HepG2 (cell line): ENCODE data around the gene FNDC3B. TPM values are rescaled to one million over a fixed set of nuclear protein-coding genes. Genes with fewer than 3 reads are reported as not detected.

Experiments used
- CEBPB ChIP-seq: IDR thresholded peaks from 2 replicates; pipeline ENCODE4 v1.6.1; 2011; ENCODE audit warnings: low read depth, low read length, improper control_type of control experiment, borderline replicate concordance
- CREB1 ChIP-seq, 2 experiments: fragments of 450-650 bp in 1 of 2; IDR thresholded peaks; 2 replicates each; pipeline ENCODE4 v1.6.1; 2016 to 2017; ENCODE audit warnings: control low read depth in 1 of 2, mild to moderate bottlenecking in 1 of 2, missing compliant biosample characterization in 1 of 2, missing genetic modification characterization in 1 of 2
- FOXJ3 ChIP-seq: sonication (generic); formaldehyde crosslinking; IDR thresholded peaks from 2 replicates; pipeline ENCODE4 v1.4.0; 2020; ENCODE audit warnings: missing genetic modification reagents, mild to moderate bottlenecking, borderline replicate concordance
- GATA4 ChIP-seq: sonication (generic); IDR thresholded peaks from 2 replicates; pipeline ENCODE4 v1.6.1; 2016; ENCODE audit warnings: antibody characterized with exemption, low read depth, borderline replicate concordance
- GFI1 ChIP-seq: sonication (generic); formaldehyde crosslinking; IDR thresholded peaks from 2 replicates; pipeline ENCODE4 v1.5.0; 2020; ENCODE audit warnings: missing genetic modification reagents, mild to moderate bottlenecking, borderline replicate concordance
- LCORL ChIP-seq, 2 experiments: fragments of 450-650 bp in 1 of 2; sonication (generic) in 1 of 2; formaldehyde crosslinking in 1 of 2; IDR thresholded peaks; 2 replicates each; pipeline versions ENCODE4 v1.5.0 to v1.6.1; 2017 to 2020; ENCODE audit warnings: antibody characterized with exemption in 1 of 2, missing genetic modification reagents in 1 of 2
- NFKB2 ChIP-seq: sonication (generic); formaldehyde crosslinking; IDR thresholded peaks from 2 replicates; pipeline ENCODE4 v1.4.0; 2020; ENCODE audit warnings: missing genetic modification reagents, borderline replicate concordance
- ONECUT2 ChIP-seq: sonication (generic); formaldehyde crosslinking; IDR thresholded peaks from 2 replicates; pipeline ENCODE4 v1.4.0; 2020; ENCODE audit warnings: missing genetic modification reagents
- RCOR2 ChIP-seq: IDR thresholded peaks from 2 replicates; pipeline ENCODE4 v1.6.1; 2016; ENCODE audit warnings: missing biosample characterization, missing genetic modification reagents
- SNAPC2 ChIP-seq: sonication (generic); formaldehyde crosslinking; IDR thresholded peaks from 2 replicates; pipeline ENCODE4 v1.8.1; 2022; ENCODE audit warnings: mild to moderate bottlenecking, missing genetic modification reagents
- SOX6 ChIP-seq, 2 experiments: fragments of 450-650 bp in 1 of 2; sonication (generic) in 1 of 2; formaldehyde crosslinking in 1 of 2; IDR thresholded peaks; 2 replicates each; pipeline versions ENCODE4 v1.4.0 to v1.6.1; 2017 to 2020; ENCODE audit warnings: antibody characterized with exemption in 1 of 2, mild to moderate bottlenecking in 1 of 2, missing genetic modification reagents in 1 of 2
- ZKSCAN8 ChIP-seq: IDR thresholded peaks from 2 replicates; pipeline ENCODE4 v1.6.1; 2016; ENCODE audit warnings: borderline replicate concordance, missing genetic modification reagents, missing compliant biosample characterization
- ZNF12 ChIP-seq: sonication (generic); formaldehyde crosslinking; IDR thresholded peaks from 2 replicates; pipeline ENCODE4 v1.5.0; 2020; ENCODE audit warnings: missing genetic modification reagents
- ZNF160 ChIP-seq: sonication (generic); formaldehyde crosslinking; IDR thresholded peaks from 2 replicates; pipeline ENCODE4 v1.8.0; 2022; ENCODE audit warnings: mild to moderate bottlenecking, inconsistent platforms, missing genetic modification reagents
- ZNF253 ChIP-seq: sonication (generic); formaldehyde crosslinking; IDR thresholded peaks from 2 replicates; pipeline ENCODE4 v1.8.0; 2022; ENCODE audit warnings: mild to moderate bottlenecking, missing genetic modification reagents, borderline replicate concordance
- ZNF501 ChIP-seq: sonication (generic); formaldehyde crosslinking; IDR thresholded peaks from 2 replicates; pipeline ENCODE4 v1.5.1; 2020; ENCODE audit warnings: mild to moderate bottlenecking, moderate library complexity, missing genetic modification reagents
- polyA plus RNA-seq, 8 experiments: library from polyadenylated mRNA; depleted of rRNA in 3 of 8; stranded (reverse) in 7 of 8; unstranded in 1 of 8; fragments of >200 nt; fragmentation: Illumina TruSeq in 4 of 8; extraction: Trizol in 4 of 8; gene quantifications; 2 replicates each; pipeline versions ENCODE4 v1.2.1 to v1.2.3, GENCODE V29; 2011 to 2016; ENCODE audit warnings: low read depth in 4 of 8, missing spikeins in 1 of 8, mixed read lengths in 1 of 8; ENCODE audit not compliant: insufficient read depth in 1 of 8
- total RNA-seq, 5 experiments: library from RNA; depleted of rRNA; stranded (reverse); fragments of >200 nt; fragmentation: Illumina TruSeq; extraction: Trizol; gene quantifications; 2 replicates each; pipeline ENCODE4 v1.2.3, GENCODE V29; 2016; ENCODE audit warnings: low read depth in 1 of 5
- TF ChIP-seq, protein P1 (sequence below): sonication (generic); formaldehyde crosslinking; IDR thresholded peaks from 2 replicates; pipeline ENCODE4 v1.5.1; 2020; ENCODE audit warnings: missing genetic modification reagents, mild to moderate bottlenecking, borderline replicate concordance
- TF ChIP-seq, protein P2 (sequence below): IDR thresholded peaks from 2 replicates; pipeline ENCODE4 v1.6.1; 2016; ENCODE audit warnings: low read depth, control low read depth
- TF ChIP-seq, protein P3 (sequence below): sonication (generic); formaldehyde crosslinking; IDR thresholded peaks from 2 replicates; pipeline ENCODE4 v1.4.0; 2020; ENCODE audit warnings: missing genetic modification reagents
- TF ChIP-seq, protein P4 (sequence below): sonication (generic); formaldehyde crosslinking; IDR thresholded peaks from 2 replicates; pipeline ENCODE4 v1.9.0; 2021; ENCODE audit warnings: missing genetic modification reagents, mild to moderate bottlenecking, borderline replicate concordance

FNDC3B gene
- total and polyA plus RNA-seq, 2 of the 13 experiments (the other 11 are each of a cell fraction or from before 2014, with no cell fraction given): 74.8 to 103 TPM

DNA sequence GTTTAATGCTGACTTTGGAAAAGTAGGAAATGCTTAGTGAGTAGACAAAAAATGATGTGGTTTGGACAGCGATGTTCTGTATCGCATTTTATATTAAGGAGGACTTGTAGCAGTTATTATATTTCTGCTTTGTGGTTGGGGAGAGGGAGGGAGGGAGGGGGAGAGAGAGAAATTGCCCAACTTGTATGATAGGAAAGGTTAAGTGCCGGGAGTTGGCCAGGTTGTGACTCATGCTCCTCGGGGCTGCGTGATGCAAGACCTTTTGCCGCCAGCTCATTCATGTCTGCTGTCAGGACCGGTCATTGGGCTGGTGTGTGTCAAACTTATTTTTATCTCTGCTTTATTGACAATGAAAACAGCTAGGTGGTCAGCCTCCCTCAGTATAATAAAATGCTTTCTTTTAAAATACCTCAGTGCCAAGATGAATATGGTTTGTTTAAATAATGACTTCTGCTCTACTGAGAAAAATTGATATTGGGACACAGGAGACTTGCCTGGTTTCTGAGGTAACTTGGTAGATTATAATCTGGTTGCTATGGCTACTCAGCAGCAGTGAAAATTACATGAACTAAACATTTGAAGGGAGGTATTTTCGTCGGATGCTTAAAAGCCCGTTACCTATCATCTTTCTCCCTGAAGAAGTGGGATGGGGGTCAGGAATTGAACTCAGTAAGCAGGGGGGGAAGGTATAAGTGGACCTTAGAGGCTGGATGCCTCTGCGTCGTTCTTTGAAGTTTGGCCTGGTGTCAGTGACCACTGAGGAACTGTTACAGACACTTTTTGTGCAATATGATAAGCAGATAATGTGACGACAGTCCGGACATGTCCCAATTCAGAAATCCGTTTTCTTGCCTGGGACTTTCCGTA, 90.7 kb downstream of the FNDC3B start (continued):
- TF ChIP-seq, protein P1, sequence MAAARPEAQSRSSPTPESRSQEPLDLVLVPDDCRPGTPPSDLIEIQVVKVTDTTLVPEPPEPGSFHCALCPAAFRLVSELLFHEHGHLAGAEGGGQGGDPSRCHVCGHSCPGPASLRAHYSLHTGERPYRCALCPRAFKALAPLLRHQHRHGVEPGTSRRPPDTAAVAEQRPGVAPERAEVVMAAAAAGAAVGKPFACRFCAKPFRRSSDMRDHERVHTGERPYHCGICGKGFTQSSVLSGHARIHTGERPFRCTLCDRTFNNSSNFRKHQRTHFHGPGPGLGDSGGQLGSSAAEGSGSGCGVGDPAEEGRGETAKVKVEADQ: no peak
- TF ChIP-seq RCOR2 (CRISPR knock-in tag) (peak; percentile 18; the same call in 1 of the 2 replicates), GATA4 (peak; percentile 84), SNAPC2 (no peak; the same call in 1 of the 2 replicates), ZNF12 (CRISPR knock-in tag) (0 out of 2 replicates have a peak, but pooled peaks have one; percentile 34), LCORL (IDR thresholded peaks at IDR 0.05) (no peak), LCORL (CRISPR knock-in tag; IDR thresholded peaks at IDR 0.05) (peak; percentile 40), NFKB2 (no peak), ZNF253 (no peak), CEBPB (peak; percentile 97), ZNF160 (CRISPR knock-in tag) (no peak), SOX6 (IDR thresholded peaks at IDR 0.05) (no peak), SOX6 (CRISPR knock-in tag; IDR thresholded peaks at IDR 0.05) (peak; percentile 76), ONECUT2 (CRISPR knock-in tag) (no peak), GFI1 (no peak), ZKSCAN8 (CRISPR knock-in tag) (0 out of 2 replicates have a peak, but pooled peaks have one; percentile 7), CREB1 (IDR thresholded peaks at IDR 0.05) (peak; percentile 30), CREB1 (CRISPR knock-in tag; IDR thresholded peaks at IDR 0.05) (peak; percentile 46; the same call in 1 of the 2 replicates), FOXJ3 (no peak; the same call in 1 of the 2 replicates), ZNF501 (CRISPR knock-in tag) (no peak)
- TF ChIP-seq, protein P2, sequence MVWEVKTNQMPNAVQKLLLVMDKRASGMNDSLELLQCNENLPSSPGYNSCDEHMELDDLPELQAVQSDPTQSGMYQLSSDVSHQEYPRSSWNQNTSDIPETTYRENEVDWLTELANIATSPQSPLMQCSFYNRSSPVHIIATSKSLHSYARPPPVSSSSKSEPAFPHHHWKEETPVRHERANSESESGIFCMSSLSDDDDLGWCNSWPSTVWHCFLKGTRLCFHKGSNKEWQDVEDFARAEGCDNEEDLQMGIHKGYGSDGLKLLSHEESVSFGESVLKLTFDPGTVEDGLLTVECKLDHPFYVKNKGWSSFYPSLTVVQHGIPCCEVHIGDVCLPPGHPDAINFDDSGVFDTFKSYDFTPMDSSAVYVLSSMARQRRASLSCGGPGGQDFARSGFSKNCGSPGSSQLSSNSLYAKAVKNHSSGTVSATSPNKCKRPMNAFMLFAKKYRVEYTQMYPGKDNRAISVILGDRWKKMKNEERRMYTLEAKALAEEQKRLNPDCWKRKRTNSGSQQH (CRISPR knock-in tag): peak; percentile 80; the same call in 1 of the 2 replicates
- TF ChIP-seq, protein P3, sequence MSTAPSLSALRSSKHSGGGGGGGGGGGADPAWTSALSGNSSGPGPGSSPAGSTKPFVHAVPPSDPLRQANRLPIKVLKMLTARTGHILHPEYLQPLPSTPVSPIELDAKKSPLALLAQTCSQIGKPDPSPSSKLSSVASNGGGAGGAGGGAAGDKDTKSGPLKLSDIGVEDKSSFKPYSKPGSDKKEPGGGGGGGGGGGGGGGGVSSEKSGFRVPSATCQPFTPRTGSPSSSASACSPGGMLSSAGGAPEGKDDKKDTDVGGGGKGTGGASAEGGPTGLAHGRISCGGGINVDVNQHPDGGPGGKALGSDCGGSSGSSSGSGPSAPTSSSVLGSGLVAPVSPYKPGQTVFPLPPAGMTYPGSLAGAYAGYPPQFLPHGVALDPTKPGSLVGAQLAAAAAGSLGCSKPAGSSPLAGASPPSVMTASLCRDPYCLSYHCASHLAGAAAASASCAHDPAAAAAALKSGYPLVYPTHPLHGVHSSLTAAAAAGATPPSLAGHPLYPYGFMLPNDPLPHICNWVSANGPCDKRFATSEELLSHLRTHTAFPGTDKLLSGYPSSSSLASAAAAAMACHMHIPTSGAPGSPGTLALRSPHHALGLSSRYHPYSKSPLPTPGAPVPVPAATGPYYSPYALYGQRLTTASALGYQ (CRISPR knock-in tag): 0 out of 2 replicates have a peak, but pooled peaks have one; percentile 41
- TF ChIP-seq, protein P4, sequence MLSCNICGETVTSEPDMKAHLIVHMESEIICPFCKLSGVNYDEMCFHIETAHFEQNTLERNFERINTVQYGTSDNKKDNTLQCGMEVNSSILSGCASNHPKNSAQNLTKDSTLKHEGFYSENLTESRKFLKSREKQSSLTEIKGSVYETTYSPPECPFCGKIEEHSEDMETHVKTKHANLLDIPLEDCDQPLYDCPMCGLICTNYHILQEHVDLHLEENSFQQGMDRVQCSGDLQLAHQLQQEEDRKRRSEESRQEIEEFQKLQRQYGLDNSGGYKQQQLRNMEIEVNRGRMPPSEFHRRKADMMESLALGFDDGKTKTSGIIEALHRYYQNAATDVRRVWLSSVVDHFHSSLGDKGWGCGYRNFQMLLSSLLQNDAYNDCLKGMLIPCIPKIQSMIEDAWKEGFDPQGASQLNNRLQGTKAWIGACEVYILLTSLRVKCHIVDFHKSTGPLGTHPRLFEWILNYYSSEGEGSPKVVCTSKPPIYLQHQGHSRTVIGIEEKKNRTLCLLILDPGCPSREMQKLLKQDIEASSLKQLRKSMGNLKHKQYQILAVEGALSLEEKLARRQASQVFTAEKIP: no peak
